HL-60/S4 treated with retinoic acid at 250 ng/mL for 4 days and 3 days (cell line): ENCODE measurements around the gene KRT85.

ENCODE experiments used
- in situ Hi-C: fragments of 300-500 bp; cut with MboI; formaldehyde crosslinking; loops from 2 replicates; pipeline ENCODE4 v1.7.0; 2022; ENCODE audit warnings: low sequenced_read_pairs

KRT85 gene

GRCh38 chr12:52311285-52311648 is 56.0 kb downstream of the KRT85 start:
- in situ Hi-C loops = no loop called here

GRCh38 chr12:52310622-52311284 is 56.5 kb downstream of the KRT85 start:
- in situ Hi-C loops = no loop called here
